Measurements from ENCODE around the gene CEP68.

Gene CEP68

GRCh38 chr2:65133626-65134025 is 77.4 kb downstream of the CEP68 start:
- no peak for DNase-seq

DNA sequence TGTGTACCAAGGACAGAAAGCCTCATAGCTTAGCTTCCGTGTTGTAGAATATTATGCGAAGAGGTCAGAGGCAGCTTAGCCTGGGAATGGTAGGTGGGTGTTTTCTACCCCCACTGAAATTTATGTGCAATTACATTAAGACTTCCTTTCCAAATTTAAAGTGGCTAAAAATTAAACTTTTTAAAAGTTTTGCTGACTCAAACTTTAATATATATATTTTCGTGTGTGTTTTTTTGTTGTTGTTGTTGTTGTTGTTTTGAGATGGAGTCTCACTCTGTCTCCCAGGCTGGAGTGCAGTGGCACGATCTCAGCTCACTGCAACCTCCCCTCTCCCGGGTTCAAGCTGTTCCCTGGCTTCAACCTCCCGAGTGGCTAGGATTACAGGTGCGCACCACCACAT is 77.9 kb downstream of the CEP68 start:
- DNase-seq = no peak

DNA sequence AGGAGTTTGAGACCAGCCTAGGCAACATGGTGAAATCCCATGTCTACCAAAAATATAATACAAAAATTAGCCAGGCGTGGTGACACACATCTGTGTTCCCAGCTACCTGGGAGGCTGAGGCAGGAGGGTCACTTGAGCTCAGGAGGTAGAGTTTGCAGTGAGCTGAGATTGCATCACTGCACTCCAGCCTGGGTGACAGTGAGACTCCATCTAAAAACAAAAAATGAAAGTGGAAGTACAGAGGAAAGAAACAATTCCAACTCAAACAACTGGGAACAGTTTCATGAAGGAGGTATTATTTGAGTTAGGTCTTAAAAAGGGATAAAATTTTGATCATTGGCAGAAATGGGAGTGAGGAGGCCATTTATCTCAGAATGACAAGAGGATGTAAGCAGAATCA is 80.0 kb downstream of the CEP68 start:
- DNase-seq = no peak
